HCT116 (cell line): ENCODE measurements around the gene RPL21. TPM values are rescaled to one million over a fixed set of nuclear protein-coding genes. Genes with fewer than 3 reads are reported as not detected.

Source experiments
- ATAC-seq: fragments of 200-7000 bp; cut with Tn5 transposase; 2 replicates; pipeline ENCODE4 v1.9.1; 2020; ENCODE audit warnings: mild to moderate bottlenecking, moderate library complexity
- BruUV-seq: library from RNA; stranded (reverse); fragments of 400-500 nt; replicated peaks from 2 replicates; lab custom pipeline; 2021; lab: Mats Ljungman, UMichigan
- CTCF ChIA-PET: fragments of 300-600 bp; sonication (Branson Sonifier 250); formaldehyde crosslinking; loops from one replicate; lab custom pipeline; 2021; ENCODE audit warnings: antibody characterized with exemption; lab: Charles Lee
- POLR2A ChIA-PET: fragments of 300-600, 350-600 bp; sonication (Branson Sonifier 250); formaldehyde crosslinking; loops from one replicate; lab custom pipeline; 2021; ENCODE audit warnings: antibody characterized with exemption; lab: Charles Lee
- RAD21 ChIA-PET, 2 experiments: fragments of 300-600 bp; sonication (Branson Sonifier 250); formaldehyde crosslinking; loops; one replicate each; lab custom pipeline; 2023; ENCODE audit warnings: low total read pairs in 2 of 2; ENCODE audit not compliant: uncharacterized antibody in 2 of 2, unreplicated experiment in 2 of 2, low non-redundant PET in 1 of 2; lab: Charles Lee
- DNase-seq: peaks from one replicate; pipeline ENCODE4 v3.0.0-alpha.2; 2010; ENCODE audit warnings: low read depth, low spot score
- H2AFZ ChIP-seq: fragments of 200-600 bp; shearing (Covaris generic), sonication (generic); 2 replicates; pipeline ENCODE4 v1.6.1; 2017; ENCODE audit warnings: low read depth, mixed run types, mixed read lengths, antibody characterized with exemption, low read length; ENCODE audit not compliant: poor library complexity, severe bottlenecking
- H3K27ac ChIP-seq: 2 replicates; pipeline ENCODE4 v1.5.1; 2012; ENCODE audit warnings: low read depth, low read length
- H3K27me3 ChIP-seq: fragments of 200-600 bp; sonication (generic); 2 replicates; pipeline ENCODE4 v1.6.1; 2016; ENCODE audit warnings: mixed run types, low read length, mixed read lengths; ENCODE audit not compliant: insufficient read depth
- H3K36me3 ChIP-seq, 2 experiments: fragments of 200-500 bp in 1 of 2; fragments of 200-600 bp in 1 of 2; sonication (Bioruptor generic) in 1 of 2; sonication (generic) in 1 of 2; 2 replicates each; pipeline versions ENCODE4 v1.5.1 to v1.6.1; 2014 to 2016; ENCODE audit warnings: low read length in 2 of 2, inconsistent platforms in 1 of 2, mixed read lengths in 1 of 2, mixed run types in 1 of 2; ENCODE audit not compliant: insufficient read depth in 2 of 2, control insufficient read depth in 1 of 2
- H3K4me1 ChIP-seq, 2 experiments: fragments of 200-600 bp in 1 of 2; sonication (generic) in 1 of 2; 2 replicates each; pipeline versions ENCODE4 v1.5.1 to v1.6.1; 2012 to 2017; ENCODE audit warnings: low read length in 2 of 2, inconsistent platforms in 1 of 2, mild to moderate bottlenecking in 1 of 2, mixed read lengths in 1 of 2, mixed run types in 1 of 2, moderate library complexity in 1 of 2; ENCODE audit not compliant: insufficient read depth in 2 of 2, control insufficient read depth in 1 of 2
- H3K4me2 ChIP-seq: fragments of 200-600 bp; sonication (generic); 2 replicates; pipeline ENCODE4 v1.6.1; 2017; ENCODE audit warnings: mixed run types, low read length, mixed read lengths
- H3K4me3 ChIP-seq, 2 experiments: fragments of 200-600 bp in 1 of 2; sonication (generic) in 1 of 2; replicated peaks in 1 of 2; 2 replicates each; pipeline ENCODE4 v1.5.1; 2011 to 2016; ENCODE audit warnings: low read length in 2 of 2, control low read depth in 1 of 2, low read depth in 1 of 2, mild to moderate bottlenecking in 1 of 2, mixed read lengths in 1 of 2, mixed run types in 1 of 2
- H3K79me2 ChIP-seq: fragments of 200-600 bp; sonication (generic); 2 replicates; pipeline ENCODE4 v1.6.1; 2017; ENCODE audit warnings: mild to moderate bottlenecking, mixed run types, low read length, moderate library complexity, mixed read lengths; ENCODE audit not compliant: insufficient read depth
- H3K9ac ChIP-seq: fragments of 200-600 bp; sonication (generic); 2 replicates; pipeline ENCODE4 v1.6.1; 2016; ENCODE audit warnings: low read length, mixed read lengths
- H3K9me2 ChIP-seq: fragments of 200-600 bp; sonication (generic), shearing (Covaris generic); 2 replicates; pipeline ENCODE4 v1.6.1; 2017; ENCODE audit warnings: mixed run types, mild to moderate bottlenecking, moderate library complexity; ENCODE audit not compliant: insufficient read depth
- H3K9me3 ChIP-seq, 2 experiments: fragments of 200-500 bp in 1 of 2; fragments of 200-600 bp in 1 of 2; sonication (Bioruptor generic) in 1 of 2; sonication (generic) in 1 of 2; 2 replicates each; pipeline ENCODE4 v1.6.1; 2014 to 2017; ENCODE audit warnings: low read length in 2 of 2, mixed read lengths in 2 of 2, inconsistent platforms in 1 of 2, low read depth in 1 of 2, mild to moderate bottlenecking in 1 of 2, mixed run types in 1 of 2, moderate library complexity in 1 of 2; ENCODE audit not compliant: control insufficient read depth in 1 of 2, insufficient read depth in 1 of 2
- H4K20me1 ChIP-seq: fragments of 200-600 bp; sonication (generic), shearing (Covaris generic); 2 replicates; pipeline ENCODE4 v1.6.1; 2017; ENCODE audit warnings: mixed run types, mild to moderate bottlenecking, moderate library complexity; ENCODE audit not compliant: insufficient read depth
- EGR1 ChIP-seq: IDR thresholded peaks from 2 replicates; pipeline ENCODE4 v1.6.1; 2012; ENCODE audit warnings: low read depth
- JUND ChIP-seq: IDR thresholded peaks from 2 replicates; pipeline ENCODE4 v1.6.1; 2012
- POLR2A ChIP-seq: IDR thresholded peaks from 2 replicates; pipeline ENCODE4 v1.7.0; 2011; ENCODE audit warnings: borderline replicate concordance; ENCODE audit not compliant: insufficient read depth, insufficient read length; ENCODE audit errors: extremely low read depth
- POLR2AphosphoS5 ChIP-seq: IDR thresholded peaks from 2 replicates; pipeline ENCODE4 v1.6.1; 2011; ENCODE audit warnings: mild to moderate bottlenecking, low read depth, low read length, moderate library complexity
- YY1 ChIP-seq: IDR thresholded peaks from 2 replicates; pipeline ENCODE4 v1.6.1; 2011; ENCODE audit warnings: low read length, low read depth, moderate library complexity, mild to moderate bottlenecking; ENCODE audit not compliant: insufficient replicate concordance; ENCODE audit errors: extremely low read depth
- ZBTB33 ChIP-seq: IDR thresholded peaks from 2 replicates; pipeline ENCODE4 v1.6.1; 2011; ENCODE audit warnings: mild to moderate bottlenecking, low read length, moderate library complexity; ENCODE audit not compliant: insufficient replicate concordance; ENCODE audit errors: extremely low read depth
- ZNF274 ChIP-seq: fragments of 200-500 bp; sonication (Bioruptor generic); IDR thresholded peaks from 2 replicates; pipeline ENCODE4 v1.6.1; 2014; ENCODE audit warnings: mild to moderate bottlenecking, low read depth, low read length, inconsistent platforms
- intact Hi-C: fragments of 100-400 bp; cut with micrococcal nuclease; formaldehyde crosslinking; loops from 2 replicates; pipeline ENCODE4 v1.10.0; 2022
- total RNA-seq: library from RNA; stranded (reverse); gene quantifications from one replicate; pipeline ENCODE4 v1.2.1, GENCODE V29; 2021; ENCODE audit not compliant: unreplicated experiment
- TF ChIP-seq, protein P1 (sequence below): IDR thresholded peaks from 2 replicates; pipeline ENCODE4 v1.6.1; 2012; ENCODE audit warnings: low read depth
- TF ChIP-seq, protein P2 (sequence below): IDR thresholded peaks from 2 replicates; pipeline ENCODE4 v1.6.1; 2012

RPL21 gene
- total RNA-seq, 1 experiment from 2014 or later, result 915 TPM

GRCh38 chr13:27261396-27261795 is 10.0 kb downstream of the RPL21 start:
- no peaks in the 10 kb centered on the region for H3K27me3 ChIP-seq
- no peak overlapping the region for H3K9ac ChIP-seq
- no peak overlapping the region for H3K4me2 ChIP-seq
- RAD21 ChIA-PET, result no interaction called here
- POLR2A ChIA-PET, result interaction anchor here (2.1 kb wide), 1 partner anchor 9 kb away, joined by 5 read pairs; the partner anchor contains the start of gene RASL11A
- peaks cover 20% of the 10 kb centered on the region for H3K79me2 ChIP-seq
- CTCF ChIA-PET, result no interaction called here
- no peaks in the 10 kb centered on the region for H3K9me2 ChIP-seq
- H3K36me3 ChIP-seq, result peaks cover 12 to 23% of the 10 kb centered on the region in 2 experiments; a peak in 3 of 4 replicates
- H3K9me3 ChIP-seq, result no peaks in the 10 kb centered on the region
- peaks cover 15% of the 10 kb centered on the region; the same call in 1 of the 2 replicates for H4K20me1 ChIP-seq
- intact Hi-C loops, result no loop called here
- DNase-seq (no peak), ATAC-seq (no peak)
- H2AFZ ChIP-seq, result no peak overlapping the region
- 0 out of 2 replicates have a peak, but pooled peaks have one; percentile 20 for TF ChIP-seq POLR2AphosphoS5
- TF ChIP-seq, protein P1, sequence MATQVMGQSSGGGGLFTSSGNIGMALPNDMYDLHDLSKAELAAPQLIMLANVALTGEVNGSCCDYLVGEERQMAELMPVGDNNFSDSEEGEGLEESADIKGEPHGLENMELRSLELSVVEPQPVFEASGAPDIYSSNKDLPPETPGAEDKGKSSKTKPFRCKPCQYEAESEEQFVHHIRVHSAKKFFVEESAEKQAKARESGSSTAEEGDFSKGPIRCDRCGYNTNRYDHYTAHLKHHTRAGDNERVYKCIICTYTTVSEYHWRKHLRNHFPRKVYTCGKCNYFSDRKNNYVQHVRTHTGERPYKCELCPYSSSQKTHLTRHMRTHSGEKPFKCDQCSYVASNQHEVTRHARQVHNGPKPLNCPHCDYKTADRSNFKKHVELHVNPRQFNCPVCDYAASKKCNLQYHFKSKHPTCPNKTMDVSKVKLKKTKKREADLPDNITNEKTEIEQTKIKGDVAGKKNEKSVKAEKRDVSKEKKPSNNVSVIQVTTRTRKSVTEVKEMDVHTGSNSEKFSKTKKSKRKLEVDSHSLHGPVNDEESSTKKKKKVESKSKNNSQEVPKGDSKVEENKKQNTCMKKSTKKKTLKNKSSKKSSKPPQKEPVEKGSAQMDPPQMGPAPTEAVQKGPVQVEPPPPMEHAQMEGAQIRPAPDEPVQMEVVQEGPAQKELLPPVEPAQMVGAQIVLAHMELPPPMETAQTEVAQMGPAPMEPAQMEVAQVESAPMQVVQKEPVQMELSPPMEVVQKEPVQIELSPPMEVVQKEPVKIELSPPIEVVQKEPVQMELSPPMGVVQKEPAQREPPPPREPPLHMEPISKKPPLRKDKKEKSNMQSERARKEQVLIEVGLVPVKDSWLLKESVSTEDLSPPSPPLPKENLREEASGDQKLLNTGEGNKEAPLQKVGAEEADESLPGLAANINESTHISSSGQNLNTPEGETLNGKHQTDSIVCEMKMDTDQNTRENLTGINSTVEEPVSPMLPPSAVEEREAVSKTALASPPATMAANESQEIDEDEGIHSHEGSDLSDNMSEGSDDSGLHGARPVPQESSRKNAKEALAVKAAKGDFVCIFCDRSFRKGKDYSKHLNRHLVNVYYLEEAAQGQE, result no peak
- peaks cover 0 to 5% of the 10 kb centered on the region in 2 experiments; a peak in 1 of 4 replicates for H3K4me1 ChIP-seq
- H3K4me3 ChIP-seq, result no peak overlapping the region
- no peak overlapping the region for H3K27ac ChIP-seq
- BruUV-seq, result no TSS peak

- no TSS peak for BruUV-seq
- 0 out of 2 replicates have a peak, but pooled peaks cover 4% of the 10 kb centered on the region for H3K79me2 ChIP-seq
- RAD21 ChIA-PET, result no interaction called here
- TF ChIP-seq JUND, result no peak
- no peak for TF ChIP-seq POLR2A
- TF ChIP-seq, protein P2, sequence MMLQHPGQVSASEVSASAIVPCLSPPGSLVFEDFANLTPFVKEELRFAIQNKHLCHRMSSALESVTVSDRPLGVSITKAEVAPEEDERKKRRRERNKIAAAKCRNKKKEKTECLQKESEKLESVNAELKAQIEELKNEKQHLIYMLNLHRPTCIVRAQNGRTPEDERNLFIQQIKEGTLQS, result no peak
- no peak for TF ChIP-seq YY1
- no peak for TF ChIP-seq ZNF274
- no peak for TF ChIP-seq ZBTB33
- TF ChIP-seq EGR1, result no peak
- TF ChIP-seq, all 23 proteins: peak for 0
- no peak overlapping the region for H3K4me2 ChIP-seq
- no peaks in the 10 kb centered on the region for H3K27me3 ChIP-seq
- H3K4me3 ChIP-seq, result no peak overlapping the region
- ChIA-PET POLR2A (no interaction called here), CTCF (no interaction called here)
- intact Hi-C loops, result no loop called here
- H3K9ac ChIP-seq, result no peak overlapping the region
- H3K9me3 ChIP-seq, result no peaks in the 10 kb centered on the region
- H4K20me1 ChIP-seq, result peaks cover 1% of the 10 kb centered on the region; the same call in 1 of the 2 replicates
- H2AFZ ChIP-seq, result no peak overlapping the region
- H3K27ac ChIP-seq, result no peak overlapping the region
- H3K9me2 ChIP-seq, result no peaks in the 10 kb centered on the region
- peaks cover 0 to 5% of the 10 kb centered on the region in 2 experiments; a peak in 1 of 4 replicates for H3K4me1 ChIP-seq
- no peak for ATAC-seq
- H3K36me3 ChIP-seq, result peaks cover 2 to 4% of the 10 kb centered on the region in 2 experiments; a peak in 2 of 4 replicates
- DNase-seq, result no peak
Measured at GRCh38 chr13:27263438-27263837, 12.1 kb downstream of the RPL21 start.
